ENCODE results near the gene PRKCI.

- no peak for TF ChIP-seq CTCF (IDR thresholded peaks at IDR 0.05 in 8 of 11, conservative IDR thresholded peaks at IDR 0.05 in 3 of 11)
- no peak for TF ChIP-seq POLR2AphosphoS5 (IDR thresholded peaks at IDR 0.05)
- TF ChIP-seq POLR2A (IDR thresholded peaks at IDR 0.05) = no peak
Measured at GRCh38 chr3:170226426-170226960, 4.3 kb downstream of the PRKCI start.

Measured in spleen (tissue), 7 donors.